Tibial nerve (tissue), 4 donors: ENCODE results near the gene EIF1B. TPM values are rescaled to one million over a fixed set of nuclear protein-coding genes. Genes with fewer than 3 reads are reported as not detected.

Experiments
- DNase-seq, 2 donors: peaks; one replicate each; pipeline ENCODE4 v3.0.0-alpha.2; 2019; ENCODE audit warnings: low spot score in 2 of 2
- H3K27ac ChIP-seq, 4 donors: fragments of 200-600 bp; sonication (generic) in 3 of 4; one replicate each; pipeline ENCODE4 v1.5.1; 2017 to 2019; ENCODE audit warnings: mild to moderate bottlenecking in 1 of 4
- H3K27me3 ChIP-seq, 2 donors: fragments of 200-600 bp; sonication (generic) in 1 of 2; one replicate each; pipeline versions ENCODE4 v1.5.1 to v1.6.0; 2017 to 2019
- H3K36me3 ChIP-seq, 3 donors: fragments of 200-600 bp; sonication (generic); one replicate each; pipeline ENCODE4 v1.5.1; 2018 to 2019
- H3K4me1 ChIP-seq, 4 donors: fragments of 200-600 bp; sonication (generic) in 3 of 4; one replicate each; pipeline ENCODE4 v1.5.1; 2017 to 2019
- H3K4me3 ChIP-seq, 4 donors: fragments of 200-600 bp; sonication (generic) in 3 of 4; one replicate each; pipeline ENCODE4 v1.5.1; 2017 to 2019; ENCODE audit warnings: mild to moderate bottlenecking in 1 of 4, moderate library complexity in 1 of 4
- H3K9me3 ChIP-seq, 4 donors: fragments of 200-600 bp; sonication (generic) in 3 of 4; one replicate each; pipeline ENCODE4 v1.5.1; 2017 to 2019
- CTCF ChIP-seq, 5 experiments: fragments of 200-600 bp in 3 of 5; fragments of 450-650 bp in 2 of 5; sonication (generic) in 3 of 5; IDR thresholded peaks; one replicate each; pipeline ENCODE4 v1.5.1; 2016 to 2019; ENCODE audit warnings: antibody characterized with exemption in 5 of 5, mild to moderate bottlenecking in 3 of 5, moderate library complexity in 2 of 5
- EP300 ChIP-seq, 2 donors: sonication (generic); formaldehyde crosslinking; IDR thresholded peaks; one replicate each; pipeline ENCODE4 v1.6.1; 2017; ENCODE audit warnings: antibody characterized with exemption in 2 of 2, mild to moderate bottlenecking in 1 of 2
- POLR2A ChIP-seq, 2 donors: fragments of 450-650 bp; IDR thresholded peaks; one replicate each; pipeline ENCODE4 v1.6.1; 2017; ENCODE audit warnings: antibody characterized with exemption in 2 of 2, mild to moderate bottlenecking in 2 of 2, moderate library complexity in 2 of 2
- WGBS, 2 donors: methylation state at CpG; one replicate each; pipeline ENCODE4 v1.1.5; 2018; 5-methylcytosine and 5-hydroxymethylcytosine counted together
- total RNA-seq, 4 donors: library from RNA; depleted of rRNA; stranded (reverse); fragments of >200 nt; gene quantifications; one replicate each; pipeline ENCODE4 v1.1.0, GENCODE V29; 2016

EIF1B gene
- total RNA-seq, 4 donors from 2014 or later: 24.0 to 36.9 (median 30.1) TPM

GRCh38 chr3:40308725-40309417 lies 636 bp upstream of the EIF1B start:
- Histone ChIP-seq H3K9me3 (no peaks in the 10 kb centered on the region), H3K36me3 (peaks cover 0 to 26% (median 0%) of the 10 kb centered on the region in 3 donors), H3K27ac (peak overlapping the region; percentile 86 to 99 (median 96)), H3K27me3 (no peaks in the 10 kb centered on the region), H3K4me1 (peaks cover 0 to 41% (median 12%) of the 10 kb centered on the region in 4 donors), H3K4me3 (peak overlapping the region; percentile 78 to 99 (median 90))
- WGBS, 2 donors: 24 to 36% methylated on average over 17 to 20 of the region's 20 CpGs
- TF ChIP-seq POLR2A (IDR thresholded peaks at IDR 0.05) (no peak), CTCF (IDR thresholded peaks at IDR 0.05) (no peak), EP300 (IDR thresholded peaks at IDR 0.05) (no peak)
- DNase-seq: no peak

DNA sequence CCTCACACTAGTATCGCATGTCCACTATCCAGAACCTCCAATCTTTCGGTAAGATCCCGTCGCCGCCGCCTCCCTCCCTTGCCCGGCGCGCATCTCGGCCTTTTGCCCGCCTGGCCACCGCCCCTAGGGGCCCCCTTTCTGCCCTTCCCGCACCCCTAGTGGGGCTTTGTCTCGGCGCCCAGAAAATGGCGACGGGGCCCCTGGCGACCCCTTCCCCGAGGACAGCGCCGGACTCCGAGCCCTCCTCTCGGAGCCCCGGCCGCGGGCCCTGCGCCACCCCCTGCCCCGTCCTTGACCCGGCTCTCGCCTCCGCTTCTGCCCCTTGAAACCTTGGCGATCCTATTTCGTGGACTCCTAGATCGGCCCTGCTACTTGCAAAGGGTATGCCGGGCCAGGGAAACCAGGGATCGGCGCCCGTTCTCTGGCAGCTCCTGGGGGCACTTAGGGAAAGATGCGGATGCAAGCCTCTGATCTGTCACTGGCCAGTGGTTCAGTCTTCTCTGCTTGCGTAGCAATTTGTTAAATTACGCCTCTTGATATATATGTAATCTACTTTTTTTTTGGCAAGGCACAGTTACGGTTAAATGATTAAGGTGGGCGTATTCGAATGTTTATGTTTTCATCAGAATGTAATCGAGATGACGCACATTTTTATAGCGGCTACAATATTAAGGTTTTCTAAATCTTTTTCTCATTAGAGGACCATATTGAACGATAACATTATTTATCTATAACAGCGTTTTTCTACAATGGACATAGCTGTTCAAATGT lies 603 bp downstream of the EIF1B start:
- Histone ChIP-seq H3K4me3 (peak overlapping the region; percentile 84 to 99 (median 96)), H3K4me1 (peaks cover 0 to 46% (median 12%) of the 10 kb centered on the region in 4 donors), H3K9me3 (no peaks in the 10 kb centered on the region), H3K36me3 (peaks cover 0 to 39% (median 0%) of the 10 kb centered on the region in 3 donors), H3K27ac (peak overlapping the region; percentile 86 to 99 (median 96)), H3K27me3 (no peaks in the 10 kb centered on the region)
- TF ChIP-seq EP300 (IDR thresholded peaks at IDR 0.05) (no peak), POLR2A (IDR thresholded peaks at IDR 0.05) (no peak), CTCF (IDR thresholded peaks at IDR 0.05) (no peak)
- 0 to 1% methylated on average over 49 of the region's 49 CpGs for WGBS, 2 donors
- DNase-seq: peak in 1 of 2 donors; percentile 32

GRCh38 chr3:40310705-40311104 lies 1.2 kb downstream of the EIF1B start:
- peaks cover 0 to 46% (median 12%) of the 10 kb centered on the region in 4 donors for H3K4me1 ChIP-seq
- H3K27me3 ChIP-seq: no peaks in the 10 kb centered on the region
- TF ChIP-seq EP300 (IDR thresholded peaks at IDR 0.05) (no peak), POLR2A (IDR thresholded peaks at IDR 0.05) (no peak), CTCF (IDR thresholded peaks at IDR 0.05) (no peak)
- no peaks in the 10 kb centered on the region for H3K9me3 ChIP-seq
- peak overlapping the region; percentile 86 to 99 (median 96) for H3K27ac ChIP-seq
- peak overlapping the region; percentile 84 to 99 (median 96) for H3K4me3 ChIP-seq
- 3% methylated on average over 6 of the region's 6 CpGs for WGBS, 2 donors
- DNase-seq: no peak
- peaks cover 0 to 40% (median 0%) of the 10 kb centered on the region in 3 donors for H3K36me3 ChIP-seq

DNA sequence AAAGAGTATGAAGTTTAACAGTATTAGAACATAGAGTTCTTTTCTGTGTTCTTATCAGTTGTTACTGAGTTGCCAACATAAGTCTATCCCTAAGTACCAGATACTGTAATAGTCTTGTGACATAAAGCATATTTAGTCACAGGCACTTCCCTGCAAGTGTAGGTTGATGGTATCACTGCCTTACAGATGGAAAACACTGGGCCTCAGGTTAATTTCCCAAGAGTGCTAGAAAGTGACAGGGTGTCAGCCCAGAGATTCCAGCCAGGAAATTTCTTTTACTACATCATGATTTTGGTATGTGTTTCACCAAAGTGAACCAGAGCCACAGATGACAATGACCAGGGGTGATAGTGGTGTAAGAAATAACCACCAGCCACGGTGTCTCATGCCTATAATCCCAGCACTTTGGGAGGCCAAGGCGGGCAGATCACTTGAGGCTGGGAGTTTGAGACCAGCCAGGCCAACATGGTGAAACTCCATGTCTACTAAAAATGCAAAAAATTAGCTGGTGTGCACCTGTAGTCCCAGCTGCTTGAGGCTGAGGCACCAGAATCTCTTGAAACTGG lies 3.2 kb downstream of the EIF1B start:
- DNase-seq: no peak
- TF ChIP-seq EP300 (IDR thresholded peaks at IDR 0.05): no peak
- no peak for TF ChIP-seq POLR2A (IDR thresholded peaks at IDR 0.05)
- TF ChIP-seq CTCF (IDR thresholded peaks at IDR 0.05): no peak
- H3K27me3 ChIP-seq: no peaks in the 10 kb centered on the region
- H3K27ac ChIP-seq: no peak overlapping the region
- peaks cover 0 to 46% (median 12%) of the 10 kb centered on the region in 4 donors for H3K4me1 ChIP-seq
- 71 to 73% methylated on average over 2 of the region's 2 CpGs for WGBS, 2 donors
- no peaks in the 10 kb centered on the region for H3K9me3 ChIP-seq
- H3K36me3 ChIP-seq: peaks cover 0 to 45% (median 0%) of the 10 kb centered on the region in 3 donors
- H3K4me3 ChIP-seq: no peak overlapping the region
